PC-3 (cell line): ENCODE data around the gene AGAP1. TPM values are rescaled to one million over a fixed set of nuclear protein-coding genes. Genes with fewer than 3 reads are reported as not detected.

ENCODE experiments used
- ATAC-seq: fragments of 200-7000 bp; cut with Tn5 transposase; 2 replicates; pipeline ENCODE4 v1.9.1; 2020; ENCODE audit warnings: mild to moderate bottlenecking, moderate library complexity
- BruUV-seq: library from RNA; stranded (reverse); fragments of 400-500 nt; replicated peaks from 2 replicates; lab custom pipeline; 2021; lab: Mats Ljungman, UMichigan
- CTCF ChIA-PET: fragments of 300-600 bp; sonication (Branson Sonifier 250); formaldehyde crosslinking; loops from one replicate; lab custom pipeline; 2022; ENCODE audit warnings: antibody characterized with exemption; lab: Charles Lee
- POLR2A ChIA-PET: fragments of 300-600 bp; sonication (Branson Sonifier 250); formaldehyde crosslinking; loops from one replicate; lab custom pipeline; 2022; ENCODE audit warnings: antibody characterized with exemption; ENCODE audit not compliant: unreplicated experiment; lab: Charles Lee
- DNase-seq: peaks from one replicate; pipeline ENCODE4 v3.0.0-alpha.2; 2015
- H2AFZ ChIP-seq: fragments of 300-600 bp; sonication (generic); 2 replicates; pipeline ENCODE4 v1.6.0; 2016; ENCODE audit warnings: antibody characterized with exemption, low read length
- H3F3A ChIP-seq: fragments of 300-600 bp; sonication (generic); one replicate; pipeline ENCODE4 v1.6.0; 2017; ENCODE audit warnings: antibody characterized with exemption, low read length, control low read depth, mild to moderate bottlenecking; ENCODE audit not compliant: unreplicated experiment
- H3K27ac ChIP-seq: fragments of 300-600 bp; sonication (generic); 2 replicates; pipeline ENCODE4 v1.5.1; 2016; ENCODE audit warnings: mild to moderate bottlenecking, low read length
- H3K27me3 ChIP-seq: fragments of 300-600 bp; sonication (generic); 2 replicates; pipeline ENCODE4 v1.6.1; 2016; ENCODE audit warnings: low read length, mixed read lengths
- H3K36me3 ChIP-seq: fragments of 300-600 bp; sonication (generic); 2 replicates; pipeline ENCODE4 v1.6.1; 2016; ENCODE audit warnings: low read depth, mixed run types, low read length, mixed read lengths
- H3K4me1 ChIP-seq: fragments of 300-600 bp; sonication (generic); 2 replicates; pipeline ENCODE4 v1.5.1; 2016; ENCODE audit warnings: low read length; ENCODE audit not compliant: insufficient read depth
- H3K4me2 ChIP-seq: fragments of 300-600 bp; sonication (generic); 2 replicates; pipeline ENCODE4 v1.6.0; 2016; ENCODE audit warnings: low read length
- H3K4me3 ChIP-seq: fragments of 300-600 bp; sonication (generic); 2 replicates; pipeline ENCODE4 v1.5.1; 2016; ENCODE audit warnings: mild to moderate bottlenecking, low read length, mixed read lengths
- H3K79me2 ChIP-seq: fragments of 300-600 bp; sonication (generic); 2 replicates; pipeline ENCODE4 v1.6.1; 2017; ENCODE audit warnings: low read length, mixed read lengths
- H3K9ac ChIP-seq: fragments of 300-600 bp; sonication (generic); 2 replicates; pipeline ENCODE4 v1.6.0; 2016; ENCODE audit warnings: mild to moderate bottlenecking, low read length
- H3K9me2 ChIP-seq: fragments of 300-600 bp; sonication (generic); replicated peaks from 2 replicates; pipeline ENCODE4 v1.6.1; 2016; ENCODE audit warnings: mixed run types, low read length, mixed read lengths
- H3K9me3 ChIP-seq: fragments of 300-600 bp; sonication (generic); 2 replicates; pipeline ENCODE4 v1.6.1; 2016; ENCODE audit warnings: low read length, mixed read lengths
- H4K20me1 ChIP-seq: fragments of 300-600 bp; sonication (generic); 2 replicates; pipeline ENCODE4 v1.6.1; 2016; ENCODE audit warnings: low read length, mixed read lengths
- EZH2 ChIP-seq: fragments of 300-600 bp; sonication (generic); IDR thresholded peaks from one replicate; pipeline ENCODE4 v1.6.1; 2017; ENCODE audit warnings: antibody characterized with exemption, mild to moderate bottlenecking, low read length; ENCODE audit not compliant: unreplicated experiment
- EZH2phosphoT487 ChIP-seq: fragments of 300-600 bp; sonication (generic); IDR thresholded peaks from 2 replicates; pipeline ENCODE4 v1.6.1; 2018; ENCODE audit warnings: mild to moderate bottlenecking, antibody characterized with exemption, low read length, borderline replicate concordance
- intact Hi-C: fragments of 100-400 bp; cut with micrococcal nuclease; formaldehyde crosslinking; loops from 2 replicates; pipeline ENCODE4 v1.9.0; 2023
- total RNA-seq: library from RNA; depleted of rRNA; stranded (reverse); fragments of >200 nt; gene quantifications from 2 replicates; pipeline ENCODE4 v1.2.3, GENCODE V29; 2014
- TF ChIP-seq, protein P1 (sequence below): fragments of 300-600 bp; sonication (generic); conservative IDR thresholded peaks from 2 replicates; pipeline ENCODE4 v1.5.1; 2017; ENCODE audit warnings: antibody characterized with exemption, low read depth, mild to moderate bottlenecking, low read length

Gene AGAP1
- total RNA-seq, 1 experiment from 2014 or later: 31.0 TPM

DNA sequence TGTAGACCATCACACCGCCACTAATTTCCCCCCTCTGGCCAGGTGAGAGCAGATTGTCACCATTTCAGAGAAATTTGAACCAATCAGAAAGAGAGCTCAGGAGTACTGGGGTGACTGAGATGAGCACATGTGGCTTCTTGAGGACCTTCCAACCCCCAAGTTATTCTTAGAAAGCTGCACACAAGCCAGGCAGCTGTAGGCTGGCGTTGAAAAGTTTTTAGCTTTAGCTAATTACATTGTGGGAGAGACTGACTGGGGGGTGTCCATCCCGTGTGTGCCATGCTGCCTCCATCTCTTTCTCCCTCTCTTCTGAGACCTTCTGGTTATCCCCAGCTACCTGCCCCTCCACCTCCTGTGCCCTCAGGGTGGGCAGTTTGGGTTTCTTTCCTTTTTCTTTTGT lies 154.0 kb downstream of the AGAP1 start:
- no peak overlapping the region for H3K4me3 ChIP-seq
- peaks cover 78% of the 10 kb centered on the region for H3K79me2 ChIP-seq
- H3F3A ChIP-seq: no peaks in the 10 kb centered on the region
- no peak for DNase-seq
- ATAC-seq: no peak
- no peaks in the 10 kb centered on the region for H3K4me1 ChIP-seq
- ChIA-PET POLR2A (no interaction called here), CTCF (no interaction called here)
- no peak overlapping the region for H3K9ac ChIP-seq
- H3K9me2 ChIP-seq: no peaks in the 10 kb centered on the region
- no peaks in the 10 kb centered on the region for H3K36me3 ChIP-seq
- intact Hi-C loops: no loop called here
- no peaks in the 10 kb centered on the region for H3K27me3 ChIP-seq
- TF ChIP-seq EZH2: no peak
- TF ChIP-seq, protein P1, sequence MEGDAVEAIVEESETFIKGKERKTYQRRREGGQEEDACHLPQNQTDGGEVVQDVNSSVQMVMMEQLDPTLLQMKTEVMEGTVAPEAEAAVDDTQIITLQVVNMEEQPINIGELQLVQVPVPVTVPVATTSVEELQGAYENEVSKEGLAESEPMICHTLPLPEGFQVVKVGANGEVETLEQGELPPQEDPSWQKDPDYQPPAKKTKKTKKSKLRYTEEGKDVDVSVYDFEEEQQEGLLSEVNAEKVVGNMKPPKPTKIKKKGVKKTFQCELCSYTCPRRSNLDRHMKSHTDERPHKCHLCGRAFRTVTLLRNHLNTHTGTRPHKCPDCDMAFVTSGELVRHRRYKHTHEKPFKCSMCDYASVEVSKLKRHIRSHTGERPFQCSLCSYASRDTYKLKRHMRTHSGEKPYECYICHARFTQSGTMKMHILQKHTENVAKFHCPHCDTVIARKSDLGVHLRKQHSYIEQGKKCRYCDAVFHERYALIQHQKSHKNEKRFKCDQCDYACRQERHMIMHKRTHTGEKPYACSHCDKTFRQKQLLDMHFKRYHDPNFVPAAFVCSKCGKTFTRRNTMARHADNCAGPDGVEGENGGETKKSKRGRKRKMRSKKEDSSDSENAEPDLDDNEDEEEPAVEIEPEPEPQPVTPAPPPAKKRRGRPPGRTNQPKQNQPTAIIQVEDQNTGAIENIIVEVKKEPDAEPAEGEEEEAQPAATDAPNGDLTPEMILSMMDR: no peak
- TF ChIP-seq EZH2phosphoT487: no peak
- H2AFZ ChIP-seq: no peak overlapping the region
- no peak overlapping the region for H3K4me2 ChIP-seq
- 0 out of 2 replicates have a peak, but pooled peaks cover 3% of the 10 kb centered on the region for H4K20me1 ChIP-seq
- H3K27ac ChIP-seq: no peak overlapping the region
- H3K9me3 ChIP-seq: no peaks in the 10 kb centered on the region
- no TSS peak for BruUV-seq

- Histone ChIP-seq H3F3A (no peaks in the 10 kb centered on the region), H3K27me3 (no peaks in the 10 kb centered on the region), H2AFZ (no peak overlapping the region), H3K79me2 (peaks cover 74% of the 10 kb centered on the region), H4K20me1 (0 out of 2 replicates have a peak, but pooled peaks cover 3% of the 10 kb centered on the region), H3K4me2 (no peak overlapping the region), H3K4me3 (no peak overlapping the region), H3K36me3 (no peaks in the 10 kb centered on the region), H3K9me3 (no peaks in the 10 kb centered on the region), H3K9ac (no peak overlapping the region), H3K9me2 (no peaks in the 10 kb centered on the region), H3K27ac (no peak overlapping the region), H3K4me1 (no peaks in the 10 kb centered on the region)
- no TSS peak for BruUV-seq
- DNase-seq: no peak
- ChIA-PET POLR2A (no interaction called here), CTCF (no interaction called here)
- no peak for ATAC-seq
- intact Hi-C loops: no loop called here
- no peak for TF ChIP-seq EZH2
- TF ChIP-seq EZH2phosphoT487: no peak
- TF ChIP-seq, protein P1: no peak
Measured at GRCh38 chr2:235649418-235649817, 155.6 kb downstream of the AGAP1 start.

DNA sequence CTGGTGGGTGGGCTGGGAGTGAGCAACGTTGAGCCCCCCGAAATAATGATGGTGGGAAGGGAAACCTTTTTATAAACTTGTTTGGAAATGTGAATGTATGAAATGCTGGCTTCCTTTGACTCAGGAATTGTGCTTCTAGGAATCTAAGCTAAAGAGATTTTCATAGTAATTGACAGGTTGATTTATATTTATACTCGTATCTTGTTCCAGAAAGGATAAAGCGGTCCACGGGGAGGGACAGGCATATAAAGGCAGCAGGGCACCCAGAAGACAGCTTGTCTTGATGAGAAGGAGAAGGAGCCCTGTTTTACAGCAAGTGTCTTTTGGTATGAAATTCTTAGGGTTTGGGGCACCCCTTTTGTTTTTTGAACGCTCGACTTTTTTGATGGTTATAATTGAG lies 157.8 kb downstream of the AGAP1 start:
- Histone ChIP-seq H2AFZ (no peak overlapping the region), H3K4me3 (no peak overlapping the region), H3K4me1 (no peaks in the 10 kb centered on the region), H3K9me3 (no peaks in the 10 kb centered on the region), H3F3A (no peaks in the 10 kb centered on the region), H3K36me3 (no peaks in the 10 kb centered on the region), H3K9ac (no peak overlapping the region), H4K20me1 (no peaks in the 10 kb centered on the region), H3K79me2 (peaks cover 72% of the 10 kb centered on the region), H3K27ac (no peak overlapping the region), H3K9me2 (no peaks in the 10 kb centered on the region), H3K27me3 (no peaks in the 10 kb centered on the region), H3K4me2 (no peak overlapping the region)
- intact Hi-C loops: no loop called here
- POLR2A ChIA-PET: no interaction called here
- TF ChIP-seq, protein P1: no peak
- no peak for TF ChIP-seq EZH2phosphoT487
- TF ChIP-seq EZH2: no peak
- CTCF ChIA-PET: no interaction called here
- no peak for ATAC-seq
- BruUV-seq: no TSS peak
- no peak for DNase-seq
